ENCODE measurements around the gene EFNA2. TPM values are rescaled to one million over a fixed set of nuclear protein-coding genes. Genes with fewer than 3 reads are reported as not detected.
A peak's percentile ranks its signal among the peaks of the same experiment; 100 is the strongest.

EFNA2 gene
- polyA plus RNA-seq, 2 of the 4 experiments (the other 2 are of a cell fraction), result 0.16 to 1.3 TPM

- no peak for TF ChIP-seq SMC3 (IDR thresholded peaks at IDR 0.05)
- no peak for TF ChIP-seq ZNF302 (CRISPR knock-in tag; IDR thresholded peaks at IDR 0.05)
- TF ChIP-seq JUN (IDR thresholded peaks at IDR 0.05), result peak in 1 of 2 experiments; percentile 48; a peak in 1 of 5 replicates
- 0 out of 2 replicates have a peak, but pooled peaks have one; percentile 1 for TF ChIP-seq E2F6 (IDR thresholded peaks at IDR 0.05; ENCODE audit: borderline replicate concordance, low read depth)
- TF ChIP-seq RAD21 (conservative IDR thresholded peaks at IDR 0.05 in 1 of 2, IDR thresholded peaks at IDR 0.05 in 1 of 2), result no peak
- no peak for TF ChIP-seq NPAS2 (CRISPR knock-in tag; IDR thresholded peaks at IDR 0.05; ENCODE audit: borderline replicate concordance)
- TF ChIP-seq ESRRA (IDR thresholded peaks at IDR 0.05; ENCODE audit: borderline replicate concordance, low read length), result no peak
- TF ChIP-seq RARB (CRISPR knock-in tag; IDR thresholded peaks at IDR 0.05), result no peak
- TF ChIP-seq ZSCAN20 (CRISPR knock-in tag; IDR thresholded peaks at IDR 0.05), result no peak
- no peak for TF ChIP-seq MAZ (IDR thresholded peaks at IDR 0.05; ENCODE audit: borderline replicate concordance, low read depth, low read length)
- TF ChIP-seq KDM1A (IDR thresholded peaks at IDR 0.05; ENCODE audit: low read depth), result no peak
- TF ChIP-seq, protein P1, sequence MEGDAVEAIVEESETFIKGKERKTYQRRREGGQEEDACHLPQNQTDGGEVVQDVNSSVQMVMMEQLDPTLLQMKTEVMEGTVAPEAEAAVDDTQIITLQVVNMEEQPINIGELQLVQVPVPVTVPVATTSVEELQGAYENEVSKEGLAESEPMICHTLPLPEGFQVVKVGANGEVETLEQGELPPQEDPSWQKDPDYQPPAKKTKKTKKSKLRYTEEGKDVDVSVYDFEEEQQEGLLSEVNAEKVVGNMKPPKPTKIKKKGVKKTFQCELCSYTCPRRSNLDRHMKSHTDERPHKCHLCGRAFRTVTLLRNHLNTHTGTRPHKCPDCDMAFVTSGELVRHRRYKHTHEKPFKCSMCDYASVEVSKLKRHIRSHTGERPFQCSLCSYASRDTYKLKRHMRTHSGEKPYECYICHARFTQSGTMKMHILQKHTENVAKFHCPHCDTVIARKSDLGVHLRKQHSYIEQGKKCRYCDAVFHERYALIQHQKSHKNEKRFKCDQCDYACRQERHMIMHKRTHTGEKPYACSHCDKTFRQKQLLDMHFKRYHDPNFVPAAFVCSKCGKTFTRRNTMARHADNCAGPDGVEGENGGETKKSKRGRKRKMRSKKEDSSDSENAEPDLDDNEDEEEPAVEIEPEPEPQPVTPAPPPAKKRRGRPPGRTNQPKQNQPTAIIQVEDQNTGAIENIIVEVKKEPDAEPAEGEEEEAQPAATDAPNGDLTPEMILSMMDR (IDR thresholded peaks at IDR 0.05), result no peak
- peak; percentile 71 for TF ChIP-seq POLR2A (IDR thresholded peaks at IDR 0.05; ENCODE audit: low read length)
- no peak for TF ChIP-seq RCOR1 (IDR thresholded peaks at IDR 0.05; ENCODE audit: low read depth, low read length)
- peak; percentile 35; the same call in 1 of the 2 replicates for TF ChIP-seq MAX (IDR thresholded peaks at IDR 0.05)
- TF ChIP-seq, protein P2, sequence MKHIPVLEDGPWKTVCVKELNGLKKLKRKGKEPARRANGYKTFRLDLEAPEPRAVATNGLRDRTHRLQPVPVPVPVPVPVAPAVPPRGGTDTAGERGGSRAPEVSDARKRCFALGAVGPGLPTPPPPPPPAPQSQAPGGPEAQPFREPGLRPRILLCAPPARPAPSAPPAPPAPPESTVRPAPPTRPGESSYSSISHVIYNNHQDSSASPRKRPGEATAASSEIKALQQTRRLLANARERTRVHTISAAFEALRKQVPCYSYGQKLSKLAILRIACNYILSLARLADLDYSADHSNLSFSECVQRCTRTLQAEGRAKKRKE (CRISPR knock-in tag; IDR thresholded peaks at IDR 0.05; ENCODE audit: low read depth), result no peak
- no peak for TF ChIP-seq NR3C1 (IDR thresholded peaks at IDR 0.05)
- TF ChIP-seq HMGXB4 (CRISPR knock-in tag; IDR thresholded peaks at IDR 0.05; ENCODE audit: borderline replicate concordance), result no peak
- no peak for TF ChIP-seq MYC (IDR thresholded peaks at IDR 0.05; ENCODE audit: borderline replicate concordance, low read length)
- TF ChIP-seq HOXB5 (CRISPR knock-in tag; IDR thresholded peaks at IDR 0.05), result no peak
- TF ChIP-seq KDM5A (IDR thresholded peaks at IDR 0.05), result no peak
- no peak for TF ChIP-seq CBX2 (IDR thresholded peaks at IDR 0.05; ENCODE audit: borderline replicate concordance, low read depth)
- no peak for TF ChIP-seq GATA3 (IDR thresholded peaks at IDR 0.05; ENCODE audit: borderline replicate concordance)
- TF ChIP-seq RNF2 (IDR thresholded peaks at IDR 0.05; ENCODE audit: borderline replicate concordance, low read depth), result no peak
- TF ChIP-seq FOSB (CRISPR knock-in tag; IDR thresholded peaks at IDR 0.05), result no peak
- TF ChIP-seq, protein P3, sequence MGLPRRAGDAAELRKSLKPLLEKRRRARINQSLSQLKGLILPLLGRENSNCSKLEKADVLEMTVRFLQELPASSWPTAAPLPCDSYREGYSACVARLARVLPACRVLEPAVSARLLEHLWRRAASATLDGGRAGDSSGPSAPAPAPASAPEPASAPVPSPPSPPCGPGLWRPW (IDR thresholded peaks at IDR 0.05), result no peak
- no peak for TF ChIP-seq PBX3 (IDR thresholded peaks at IDR 0.05)
- TF ChIP-seq CBX8 (IDR thresholded peaks at IDR 0.05), result no peak
Observed at GRCh38 chr19:1241417-1242095, 44.1 kb upstream of the EFNA2 start, which contains the start of gene ATP5F1D (continued).

All from A549 (cell line).